NCI-H2196 (cell line): ENCODE data around the gene RBMS1.

Experiments
- DNase-seq: peaks from one replicate; lab custom pipeline; 2025; ENCODE audit not compliant: unreplicated experiment; lab: John Stamatoyannopoulos, UW

Gene RBMS1

GRCh38 chr2:160258492-160258805 lies 235.2 kb downstream of the RBMS1 start:
- DNase-seq, result no peak

GRCh38 chr2:160257743-160258491 lies 235.7 kb downstream of the RBMS1 start:
- DNase-seq, result no peak

- DNase-seq, result no peak
Observed at GRCh38 chr2:160257041-160257742, 236.4 kb downstream of the RBMS1 start.

GRCh38 chr2:160256507-160256906 lies 237.1 kb downstream of the RBMS1 start:
- no peak for DNase-seq

GRCh38 chr2:160255408-160255807 lies 238.2 kb downstream of the RBMS1 start:
- DNase-seq, result no peak

GRCh38 chr2:160254189-160254762 lies 239.3 kb downstream of the RBMS1 start:
- DNase-seq, result no peak

GRCh38 chr2:160253440-160254188 lies 240.0 kb downstream of the RBMS1 start:
- no peak for DNase-seq

- no peak for DNase-seq
Observed at GRCh38 chr2:160252900-160253299, 240.7 kb downstream of the RBMS1 start.

GRCh38 chr2:160252278-160252887 lies 241.2 kb downstream of the RBMS1 start:
- DNase-seq, result peak; percentile 24

- DNase-seq, result no peak
Observed at GRCh38 chr2:160251569-160251968, 242.0 kb downstream of the RBMS1 start.

GRCh38 chr2:160249876-160250275 lies 243.7 kb downstream of the RBMS1 start:
- no peak for DNase-seq

- no peak for DNase-seq
Observed at GRCh38 chr2:160247296-160248035, 246.1 kb downstream of the RBMS1 start.

- no peak for DNase-seq
Observed at GRCh38 chr2:160246356-160246755, 247.3 kb downstream of the RBMS1 start.

- no peak for DNase-seq
Observed at GRCh38 chr2:160245614-160246155, 247.9 kb downstream of the RBMS1 start.

- DNase-seq, result no peak
Observed at GRCh38 chr2:160242893-160243564, 250.6 kb downstream of the RBMS1 start.

GRCh38 chr2:160241251-160242137 lies 252.1 kb downstream of the RBMS1 start:
- DNase-seq, result peak; percentile 32

GRCh38 chr2:160239436-160239835 lies 254.2 kb downstream of the RBMS1 start:
- DNase-seq, result no peak

- DNase-seq, result no peak
Observed at GRCh38 chr2:160238392-160238791, 255.2 kb downstream of the RBMS1 start.
